ENCODE results near the gene IARS1.

The IARS1 gene

DNA sequence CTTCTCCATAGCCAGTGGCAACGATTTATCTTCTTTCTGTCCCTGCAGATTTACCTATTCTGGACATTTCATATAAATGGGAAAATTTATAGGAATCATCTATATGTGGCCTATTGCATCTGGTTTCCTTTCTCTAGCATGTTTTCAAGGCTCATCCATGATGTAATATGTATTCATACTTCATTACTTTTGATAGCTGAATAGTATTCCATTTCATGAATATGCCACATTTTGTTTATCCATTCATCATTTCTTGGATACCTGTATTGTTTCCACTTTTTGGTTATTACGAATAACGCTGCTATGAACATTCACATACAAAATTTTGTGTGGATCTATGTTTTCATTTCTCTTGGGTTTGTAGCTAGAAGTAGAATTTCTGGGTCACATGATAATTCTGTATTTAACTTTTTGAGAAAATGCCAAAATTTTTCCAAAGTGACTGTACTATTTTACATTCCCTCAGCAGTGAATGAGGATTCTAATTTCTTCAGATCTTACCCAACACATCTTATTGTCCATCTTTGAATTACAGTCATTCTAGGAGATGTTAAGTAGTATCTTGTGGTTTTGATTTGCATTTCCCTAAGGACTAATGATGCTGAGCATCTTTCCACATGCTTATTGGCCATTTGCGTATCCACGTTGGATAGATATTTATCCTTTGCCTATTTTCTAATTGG lies 3.6 kb downstream of the IARS1 start:
- Histone ChIP-seq H3K4me2 (ENCODE audit: low read depth, low read length, poor library complexity, severe bottlenecking) (peak overlapping the region; percentile 87), H2AFZ (ENCODE audit: low read length) (no peak overlapping the region), H3K4me1 (ENCODE audit: insufficient read depth, low read length, poor library complexity, severe bottlenecking) (peaks cover 42% of the 10 kb centered on the region), H3F3A (ENCODE audit: low read depth) (no peaks in the 10 kb centered on the region), H3K9ac (ENCODE audit: low read depth, low read length, poor library complexity, severe bottlenecking) (no peak overlapping the region), H3K9me2 (replicated peaks; ENCODE audit: low read depth, low read length) (no peaks in the 10 kb centered on the region), H3K36me3 (ENCODE audit: insufficient read depth, low read length) (peaks cover 39% of the 10 kb centered on the region), H3K9me3 (ENCODE audit: insufficient read depth, low read depth, low read length) (no peaks in the 10 kb centered on the region), H3K4me3 (ENCODE audit: low read length, poor library complexity, severe bottlenecking) (no peak overlapping the region), H4K20me1 (ENCODE audit: insufficient read depth, low read length, poor library complexity, severe bottlenecking) (peaks cover 60% of the 10 kb centered on the region), H3K27me3 (ENCODE audit: insufficient read depth, low read length, poor library complexity, severe bottlenecking) (no peaks in the 10 kb centered on the region), H3K79me2 (ENCODE audit: insufficient read depth, low read length) (peaks cover 87% of the 10 kb centered on the region)
- no peak for TF ChIP-seq EZH2phosphoT487 (IDR thresholded peaks at IDR 0.05; ENCODE audit: borderline replicate concordance)
- TF ChIP-seq CTCF (conservative IDR thresholded peaks at IDR 0.05; ENCODE audit: low read length), result no peak

DNA sequence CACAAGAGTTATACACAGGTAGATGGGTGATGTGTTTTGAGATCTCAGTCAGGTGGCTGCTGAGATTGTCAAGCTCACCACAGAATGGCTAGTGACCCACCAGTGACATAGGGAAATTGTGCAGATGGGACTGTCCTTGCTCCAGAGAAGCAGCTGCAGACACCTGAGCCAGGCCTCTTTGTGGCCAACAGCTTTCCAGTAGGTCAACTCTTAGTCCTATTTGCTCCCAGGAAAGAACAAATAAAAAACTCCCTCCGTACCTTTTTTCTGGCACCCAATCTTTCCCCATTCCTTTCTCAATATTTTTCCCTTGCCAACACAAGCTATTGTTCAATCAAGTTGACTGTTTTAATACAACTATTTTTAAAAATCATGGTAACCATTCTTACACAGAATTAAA lies 14.2 kb downstream of the IARS1 start:
- Histone ChIP-seq H3K79me2 (ENCODE audit: insufficient read depth, low read length) (peaks cover 27% of the 10 kb centered on the region), H3F3A (ENCODE audit: low read depth) (peaks cover 8% of the 10 kb centered on the region; the same call in 1 of the 2 replicates), H3K9me3 (ENCODE audit: insufficient read depth, low read depth, low read length) (no peaks in the 10 kb centered on the region), H3K4me3 (ENCODE audit: low read length, poor library complexity, severe bottlenecking) (no peak overlapping the region), H4K20me1 (ENCODE audit: insufficient read depth, low read length, poor library complexity, severe bottlenecking) (peaks cover 34% of the 10 kb centered on the region), H2AFZ (ENCODE audit: low read length) (no peak overlapping the region), H3K9ac (ENCODE audit: low read depth, low read length, poor library complexity, severe bottlenecking) (no peak overlapping the region), H3K4me2 (ENCODE audit: low read depth, low read length, poor library complexity, severe bottlenecking) (no peak overlapping the region), H3K27me3 (ENCODE audit: insufficient read depth, low read length, poor library complexity, severe bottlenecking) (no peaks in the 10 kb centered on the region), H3K9me2 (replicated peaks; ENCODE audit: low read depth, low read length) (no peaks in the 10 kb centered on the region), H3K4me1 (ENCODE audit: insufficient read depth, low read length, poor library complexity, severe bottlenecking) (peaks cover 11% of the 10 kb centered on the region), H3K36me3 (ENCODE audit: insufficient read depth, low read length) (peaks cover 96% of the 10 kb centered on the region)
- TF ChIP-seq CTCF (conservative IDR thresholded peaks at IDR 0.05; ENCODE audit: low read length) (no peak), EZH2phosphoT487 (IDR thresholded peaks at IDR 0.05; ENCODE audit: borderline replicate concordance) (no peak)

- Histone ChIP-seq H4K20me1 (ENCODE audit: insufficient read depth, low read length, poor library complexity, severe bottlenecking) (peaks cover 29% of the 10 kb centered on the region), H3K79me2 (ENCODE audit: insufficient read depth, low read length) (peaks cover 18% of the 10 kb centered on the region; the same call in 1 of the 2 replicates), H3K9me3 (ENCODE audit: insufficient read depth, low read depth, low read length) (no peaks in the 10 kb centered on the region), H3K36me3 (ENCODE audit: insufficient read depth, low read length) (peaks cover 98% of the 10 kb centered on the region), H3K9ac (ENCODE audit: low read depth, low read length, poor library complexity, severe bottlenecking) (no peak overlapping the region), H3K4me3 (ENCODE audit: low read length, poor library complexity, severe bottlenecking) (no peak overlapping the region), H3K4me2 (ENCODE audit: low read depth, low read length, poor library complexity, severe bottlenecking) (peak overlapping the region; percentile 19), H2AFZ (ENCODE audit: low read length) (no peak overlapping the region), H3K9me2 (replicated peaks; ENCODE audit: low read depth, low read length) (no peaks in the 10 kb centered on the region), H3K4me1 (ENCODE audit: insufficient read depth, low read length, poor library complexity, severe bottlenecking) (peaks cover 11% of the 10 kb centered on the region), H3K27me3 (ENCODE audit: insufficient read depth, low read length, poor library complexity, severe bottlenecking) (no peaks in the 10 kb centered on the region), H3F3A (ENCODE audit: low read depth) (peaks cover 8% of the 10 kb centered on the region; the same call in 1 of the 2 replicates)
- TF ChIP-seq CTCF (conservative IDR thresholded peaks at IDR 0.05; ENCODE audit: low read length) (no peak), EZH2phosphoT487 (IDR thresholded peaks at IDR 0.05; ENCODE audit: borderline replicate concordance) (no peak)
Observed at GRCh38 chr9:92278110-92278509, 15.4 kb downstream of the IARS1 start.
